ENCODE measurements around the gene CELSR1. TPM values are rescaled to one million over a fixed set of nuclear protein-coding genes. Genes with fewer than 3 reads are reported as not detected.

Gene CELSR1
- total and polyA plus RNA-seq, 2 of the 13 experiments (the other 11 are each of a cell fraction or from before 2014, with no cell fraction given): 0.78 to 1.8 TPM

GRCh38 chr22:46519377-46519776 lies 18.0 kb downstream of the CELSR1 start:
- DNase-seq (ENCODE audit: low spot score): no peak
- intact Hi-C loops (cut with micrococcal nuclease; ENCODE audit: unreplicated experiment) (no loop called here), in situ Hi-C loops (cut with HindIII; ENCODE audit: extremely low pct_ligation_motif_present, low pct_unique_long_range_greater_than_20kb) (no loop called here)
- H3K4me3 ChIP-seq (replicated peaks in 1 of 3; ENCODE audit: insufficient read depth in 1 of 3, low read depth in 2 of 3, low read length in 3 of 3): no peak overlapping the region
- no peak for FAIRE-seq
- no peak overlapping the region for H2AFZ ChIP-seq (ENCODE audit: low read length)
- no peaks in the 10 kb centered on the region for H3K79me2 ChIP-seq (ENCODE audit: insufficient read depth, low read length)
- H3K4me1 ChIP-seq (ENCODE audit: insufficient read depth, low read length): peaks cover 5% of the 10 kb centered on the region
- no TSS peak for BruUV-seq (replicated peaks)
- CTCF ChIA-PET (ENCODE audit: low intra/inter-chr PET ratio, low total read pairs): no interaction called here
- H3K9me3 ChIP-seq (ENCODE audit: low read length): no peaks in the 10 kb centered on the region
- no peaks in the 10 kb centered on the region for H4K20me1 ChIP-seq (ENCODE audit: insufficient read depth, low read length)
- WGBS (ENCODE audit: low lambda C conversion rate): 27% methylated on average over 2 of the region's 9 CpGs
- H3K27ac ChIP-seq (ENCODE audit: extremely low read length, insufficient read depth, low read length): no peak overlapping the region
- POLR2A ChIA-PET: no interaction called here
- TF ChIP-seq ZNF138 (CRISPR knock-in tag; IDR thresholded peaks at IDR 0.05; ENCODE audit: low read depth) (no peak), DDIT3 (CRISPR knock-in tag; IDR thresholded peaks at IDR 0.05) (no peak), ZBTB44 (CRISPR knock-in tag; IDR thresholded peaks at IDR 0.05) (no peak), TERF1 (CRISPR knock-in tag; IDR thresholded peaks at IDR 0.05) (no peak), RFX1 (IDR thresholded peaks at IDR 0.05) (no peak), MLX (CRISPR knock-in tag; IDR thresholded peaks at IDR 0.05) (no peak), RARA (CRISPR knock-in tag; IDR thresholded peaks at IDR 0.05) (no peak), CSRNP1 (CRISPR knock-in tag; IDR thresholded peaks at IDR 0.05) (no peak), PRDM15 (CRISPR knock-in tag; IDR thresholded peaks at IDR 0.05) (no peak), TFDP2 (CRISPR knock-in tag; IDR thresholded peaks at IDR 0.05) (no peak)
- no peak overlapping the region for H3K9ac ChIP-seq (ENCODE audit: insufficient read depth, low read depth, low read length)
- H3K36me3 ChIP-seq (replicated peaks in 1 of 2; ENCODE audit: control insufficient read depth in 1 of 2, insufficient read depth in 2 of 2, low read length in 2 of 2): no peaks in the 10 kb centered on the region
- peaks cover 4 to 14% of the 10 kb centered on the region in 2 experiments for H3K27me3 ChIP-seq (ENCODE audit: control insufficient read depth in 1 of 2, insufficient read depth in 2 of 2, low read length in 2 of 2)
- no peak for ATAC-seq
- H3K4me2 ChIP-seq (ENCODE audit: low read depth, low read length): no peak overlapping the region
